ENCODE results near the gene NRN1L. TPM values are rescaled to one million over a fixed set of nuclear protein-coding genes. Genes with fewer than 3 reads are reported as not detected.
A peak's percentile ranks its signal among the peaks of the same experiment; 100 is the strongest.

The NRN1L gene
- total RNA-seq, 1 experiment from 2014 or later, result 1.1 TPM

GRCh38 chr16:67933805-67934204 is 49.1 kb downstream of the NRN1L start:
- peaks cover 2% of the 10 kb centered on the region; the same call in 1 of the 2 replicates for H3K36me3 ChIP-seq (ENCODE audit: control insufficient read depth, insufficient read depth, low read length)
- BruUV-seq (replicated peaks), result no TSS peak
- H3K27ac ChIP-seq (ENCODE audit: low read length), result no peak overlapping the region
- in situ Hi-C loops (cut with HindIII; ENCODE audit: low pct_unique_long_range_greater_than_20kb, low sequenced_read_pairs), result no loop called here
- no peak overlapping the region for H3K4me3 ChIP-seq (ENCODE audit: low read depth in 2 of 2, low read length in 2 of 2)
- no peaks in the 10 kb centered on the region for H3K27me3 ChIP-seq (ENCODE audit: control insufficient read depth, insufficient read depth, low read length)
- intact Hi-C loops (cut with micrococcal nuclease; ENCODE audit: unreplicated experiment), result no loop called here
- 0 out of 2 replicates have a peak, but pooled peaks cover 4% of the 10 kb centered on the region for H3K4me1 ChIP-seq (ENCODE audit: control insufficient read depth, insufficient read depth, low read length)
- ChIA-PET POLR2A (interaction anchor here (0.5 kb wide), 1 partner anchor 117 kb away, joined by 4 read pairs; no protein-coding TSS in a partner anchor), CTCF (interaction anchor here (0.6 kb wide), 1 partner anchor 50 kb away, joined by 5 read pairs; no protein-coding TSS in a partner anchor)
- DNase-seq (ENCODE audit: low read depth, low spot score) (no peak), ATAC-seq (no peak)
- H3K9me3 ChIP-seq (ENCODE audit: control insufficient read depth, insufficient read depth, low read depth, low read length), result no peaks in the 10 kb centered on the region
- no peak for TF ChIP-seq REST (IDR thresholded peaks at IDR 0.05; ENCODE audit: insufficient read depth in 1 of 2, low read depth in 2 of 2, low read length in 1 of 2)
- no peak for TF ChIP-seq POLR2AphosphoS5 (IDR thresholded peaks at IDR 0.05; ENCODE audit: low read depth, low read length)
- TF ChIP-seq SIN3A (IDR thresholded peaks at IDR 0.05; ENCODE audit: borderline replicate concordance, insufficient read depth, low read depth, low read length), result no peak
- no peak for TF ChIP-seq CTCF (IDR thresholded peaks at IDR 0.05)
- TF ChIP-seq TCF7L2 (IDR thresholded peaks at IDR 0.05; ENCODE audit: low read depth, low read length), result no peak

- Histone ChIP-seq H3K27me3 (ENCODE audit: control insufficient read depth, insufficient read depth, low read length) (no peaks in the 10 kb centered on the region), H3K27ac (ENCODE audit: low read length) (peak overlapping the region; percentile 93), H3K4me1 (ENCODE audit: control insufficient read depth, insufficient read depth, low read length) (0 out of 2 replicates have a peak, but pooled peaks cover 4% of the 10 kb centered on the region), H3K9me3 (ENCODE audit: control insufficient read depth, insufficient read depth, low read depth, low read length) (no peaks in the 10 kb centered on the region), H3K36me3 (ENCODE audit: control insufficient read depth, insufficient read depth, low read length) (peaks cover 2% of the 10 kb centered on the region; the same call in 1 of the 2 replicates), H3K4me3 (ENCODE audit: low read depth in 2 of 2, low read length in 2 of 2) (peak overlapping the region; percentile 80 to 92)
- TSS peak; percentile 72 for BruUV-seq (replicated peaks)
- POLR2A ChIA-PET, result no interaction called here
- intact Hi-C loops (cut with micrococcal nuclease; ENCODE audit: unreplicated experiment), result no loop called here
- no peak for ATAC-seq
- DNase-seq (ENCODE audit: low read depth, low spot score), result no peak
- in situ Hi-C loops (cut with HindIII; ENCODE audit: low pct_unique_long_range_greater_than_20kb, low sequenced_read_pairs), result no loop called here
- CTCF ChIA-PET, result interaction anchor here (0.5 to 0.6 kb wide), 2 partner anchors 51 to 383 kb away, joined by 4 to 5 read pairs; no protein-coding TSS in a partner anchor
- TF ChIP-seq POLR2AphosphoS5 (IDR thresholded peaks at IDR 0.05; ENCODE audit: low read depth, low read length), result no peak
Measured at GRCh38 chr16:67934306-67935100, 49.8 kb downstream of the NRN1L start.

- 0 out of 2 replicates have a peak, but pooled peaks cover 4% of the 10 kb centered on the region for H3K4me1 ChIP-seq (ENCODE audit: control insufficient read depth, insufficient read depth, low read length)
- in situ Hi-C loops (cut with HindIII; ENCODE audit: low pct_unique_long_range_greater_than_20kb, low sequenced_read_pairs), result no loop called here
- peak overlapping the region; percentile 93 for H3K27ac ChIP-seq (ENCODE audit: low read length)
- no peaks in the 10 kb centered on the region for H3K27me3 ChIP-seq (ENCODE audit: control insufficient read depth, insufficient read depth, low read length)
- H3K4me3 ChIP-seq (ENCODE audit: low read depth in 2 of 2, low read length in 2 of 2), result peak overlapping the region; percentile 80 to 92
- peaks cover 2% of the 10 kb centered on the region; the same call in 1 of the 2 replicates for H3K36me3 ChIP-seq (ENCODE audit: control insufficient read depth, insufficient read depth, low read length)
- no TSS peak for BruUV-seq (replicated peaks)
- intact Hi-C loops (cut with micrococcal nuclease; ENCODE audit: unreplicated experiment), result no loop called here
- TF ChIP-seq POLR2AphosphoS5 (IDR thresholded peaks at IDR 0.05; ENCODE audit: low read depth, low read length), result no peak
- no peak for TF ChIP-seq TCF7L2 (IDR thresholded peaks at IDR 0.05; ENCODE audit: low read depth, low read length)
- no peak for TF ChIP-seq SIN3A (IDR thresholded peaks at IDR 0.05; ENCODE audit: borderline replicate concordance, insufficient read depth, low read depth, low read length)
- no peak for TF ChIP-seq REST (IDR thresholded peaks at IDR 0.05; ENCODE audit: insufficient read depth in 1 of 2, low read depth in 2 of 2, low read length in 1 of 2)
- no peak for TF ChIP-seq CTCF (IDR thresholded peaks at IDR 0.05)
- ATAC-seq (peak; percentile 7), DNase-seq (ENCODE audit: low read depth, low spot score) (no peak)
- H3K9me3 ChIP-seq (ENCODE audit: control insufficient read depth, insufficient read depth, low read depth, low read length), result no peaks in the 10 kb centered on the region
- ChIA-PET CTCF (interaction anchor here (0.8 kb wide), 1 partner anchor 51 kb away, joined by 3 read pairs; no protein-coding TSS in a partner anchor), POLR2A (interaction anchor here (0.6 to 0.7 kb wide), 2 partner anchors 34 to 54 kb away, joined by 3 read pairs; no protein-coding TSS in a partner anchor)
Measured at GRCh38 chr16:67935101-67935401, 50.4 kb downstream of the NRN1L start.

Measured in Panc1 (cell line).